ENCODE data around the gene LCN6. TPM values are rescaled to one million over a fixed set of nuclear protein-coding genes. Genes with fewer than 3 reads are reported as not detected.
"Not testable (repeated sequence)": the region's sequence is repeated elsewhere in the genome, so short reads cannot be mapped to it uniquely, and the experiment has no call there.

LCN6 gene
- not detected for polyA plus RNA-seq (ENCODE audit: insufficient read length in 4 of 4)

GRCh38 chr9:136748201-136748600 is at the start of gene LCN6:
TSS of gene LCN6 (minus strand) at chr9:136748525. CDS start at chr9:136748483, 42 bp downstream.
- no peak for DNase-seq (ENCODE audit: low read depth in 4 of 4, low spot score in 2 of 4)

- DNase-seq (ENCODE audit: low read depth in 4 of 4, low spot score in 2 of 4), result not testable (repeated sequence)
Measured at GRCh38 chr9:136796775-136797347, 48.5 kb upstream of the LCN6 start.

- DNase-seq (ENCODE audit: low read depth in 4 of 4, low spot score in 2 of 4), result no peak
Measured at GRCh38 chr9:136796238-136796774, 48.0 kb upstream of the LCN6 start, which contains the start of gene CCDC183. TSS of gene CCDC183 (plus strand) at chr9:136796338. CDS start at chr9:136796398, 60 bp downstream.

- DNase-seq (ENCODE audit: low read depth in 4 of 4, low spot score in 2 of 4), result no peak
Measured at GRCh38 chr9:136795000-136795348, 46.6 kb upstream of the LCN6 start.

- no peak for DNase-seq (ENCODE audit: low read depth in 4 of 4, low spot score in 2 of 4)
Measured at GRCh38 chr9:136794281-136794999, 46.1 kb upstream of the LCN6 start.

GRCh38 chr9:136793086-136793946 is 45.0 kb upstream of the LCN6 start:
- DNase-seq (ENCODE audit: low read depth in 4 of 4, low spot score in 2 of 4), result no peak

GRCh38 chr9:136792321-136793085 is 44.2 kb upstream of the LCN6 start:
- no peak for DNase-seq (ENCODE audit: low read depth in 4 of 4, low spot score in 2 of 4)

GRCh38 chr9:136791516-136792276 is 43.4 kb upstream of the LCN6 start:
- DNase-seq (ENCODE audit: low read depth in 4 of 4, low spot score in 2 of 4), result no peak

GRCh38 chr9:136790640-136791515 is 42.6 kb upstream of the LCN6 start, which contains the start of gene TMEM141:
TSS of gene TMEM141 (plus strand) at chr9:136791344. CDS start at chr9:136791371, 27 bp downstream.
- peak; percentile 87 to 99 (median 96) for DNase-seq (ENCODE audit: low read depth in 4 of 4, low spot score in 2 of 4)

- no peak for DNase-seq (ENCODE audit: low read depth in 4 of 4, low spot score in 2 of 4)
Measured at GRCh38 chr9:136789523-136789937, 41.2 kb upstream of the LCN6 start.

GRCh38 chr9:136788644-136789522 is 40.6 kb upstream of the LCN6 start:
- not testable (repeated sequence) for DNase-seq (ENCODE audit: low read depth in 4 of 4, low spot score in 2 of 4)

GRCh38 chr9:136787690-136788400 is 39.5 kb upstream of the LCN6 start:
- no peak for DNase-seq (ENCODE audit: low read depth in 4 of 4, low spot score in 2 of 4)

GRCh38 chr9:136786983-136787382 is 38.7 kb upstream of the LCN6 start:
- DNase-seq (ENCODE audit: low read depth in 4 of 4, low spot score in 2 of 4), result not testable (repeated sequence)

- no peak for DNase-seq (ENCODE audit: low read depth in 4 of 4, low spot score in 2 of 4)
Measured at GRCh38 chr9:136786451-136786850, 38.1 kb upstream of the LCN6 start.

- DNase-seq (ENCODE audit: low read depth in 4 of 4, low spot score in 2 of 4), result not testable (repeated sequence)
Measured at GRCh38 chr9:136785565-136786355, 37.4 kb upstream of the LCN6 start.

- no peak for DNase-seq (ENCODE audit: low read depth in 4 of 4, low spot score in 2 of 4)
Measured at GRCh38 chr9:136784997-136785361, 36.7 kb upstream of the LCN6 start.
